GM21717 (cell line): ENCODE results near the gene AXDND1.
"Not testable (repeated sequence)": the region's sequence is repeated elsewhere in the genome, so short reads cannot be mapped to it uniquely, and the experiment has no call there.

Experiments
- ATAC-seq: cut with Tn5 transposase; IDR thresholded peaks from one replicate; pipeline ENCODE4 v1.9.1; 2021; ENCODE audit warnings: mild to moderate bottlenecking, moderate library complexity; ENCODE audit not compliant: unreplicated experiment

Gene AXDND1

DNA sequence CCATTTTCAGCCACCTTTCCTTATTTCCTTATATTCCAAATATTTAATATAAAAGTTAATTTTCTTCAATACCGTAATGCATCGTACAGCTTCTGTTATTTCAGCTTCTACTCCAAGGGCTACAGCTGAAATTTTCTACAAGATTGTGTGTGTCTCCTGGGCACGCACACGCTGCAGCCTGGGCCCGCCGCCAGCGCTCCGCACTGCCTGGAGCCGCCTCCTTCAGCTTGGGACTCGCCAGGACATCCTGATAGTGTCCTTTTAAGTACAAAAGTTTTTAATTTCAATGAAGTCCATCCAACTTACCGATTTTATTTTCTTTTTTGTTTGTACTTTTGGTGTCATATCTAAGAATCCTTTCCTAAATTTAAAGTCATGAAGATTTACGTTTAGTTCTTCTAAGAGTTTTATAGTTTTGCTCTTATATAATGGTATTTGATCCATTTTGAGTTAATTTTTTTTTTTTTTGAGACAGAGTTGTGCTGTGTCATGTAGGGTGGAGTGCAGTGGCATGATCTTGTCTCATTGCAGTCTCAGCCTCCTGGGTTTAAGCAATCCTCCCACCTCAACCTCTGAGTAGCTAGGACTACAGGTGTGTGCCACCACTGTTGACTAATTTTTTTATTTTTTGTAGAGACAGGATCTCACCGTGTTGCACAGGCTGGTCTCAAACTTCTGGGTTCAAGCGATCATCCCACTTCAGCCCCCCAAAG, 82.8 kb downstream of the AXDND1 start:
- no peak for ATAC-seq

DNA sequence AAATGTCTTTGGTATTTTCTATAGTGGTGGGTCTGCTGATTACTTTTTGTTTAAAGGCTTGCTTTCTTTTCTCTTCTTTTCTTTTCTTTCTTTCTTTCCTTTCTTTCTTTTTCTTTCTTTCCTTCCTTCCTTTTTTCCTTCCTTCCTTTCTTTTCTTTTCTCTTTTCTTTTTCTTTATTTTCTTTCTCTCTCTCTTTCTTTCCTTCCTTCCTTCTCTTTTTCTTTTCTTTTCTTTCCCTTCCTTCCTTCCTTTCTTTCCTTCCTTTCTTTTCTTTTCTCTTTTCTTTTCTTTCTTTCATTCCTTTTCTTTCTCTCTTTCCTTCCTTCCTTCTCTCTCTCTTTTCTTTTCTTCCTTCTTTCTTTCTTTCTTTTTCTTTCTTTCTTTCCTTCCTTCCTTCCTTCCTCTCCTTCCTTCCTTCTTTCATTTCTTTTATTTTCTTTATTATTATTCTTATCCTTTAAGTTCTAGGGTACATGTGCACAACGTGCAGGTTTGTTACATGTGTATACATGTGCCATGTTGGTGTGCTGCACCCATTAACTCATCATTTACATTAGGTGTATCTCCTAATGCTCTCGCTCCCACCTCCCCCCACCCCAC, 93.9 kb downstream of the AXDND1 start:
- ATAC-seq = not testable (repeated sequence)

DNA sequence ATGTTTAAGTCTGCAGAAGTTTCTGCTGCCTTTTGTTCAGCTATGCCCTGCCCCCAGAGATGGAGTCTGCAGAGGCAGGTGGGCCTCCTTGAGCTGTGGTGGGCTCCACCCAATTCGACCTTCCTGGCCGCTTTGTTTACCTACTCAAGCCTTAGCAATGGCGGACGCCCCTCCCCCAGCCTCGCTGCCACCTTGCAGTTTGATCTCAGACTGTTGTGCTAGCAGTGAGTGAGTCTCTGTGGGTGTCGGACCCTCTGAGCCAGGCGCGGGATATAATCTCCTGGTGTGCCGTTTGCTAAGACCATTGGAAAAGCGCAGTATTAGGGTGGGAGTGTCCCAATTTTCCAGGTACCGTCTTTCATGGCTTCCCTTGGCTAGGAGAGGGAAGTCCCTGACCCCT, 99.9 kb downstream of the AXDND1 start:
- ATAC-seq = not testable (repeated sequence)

DNA sequence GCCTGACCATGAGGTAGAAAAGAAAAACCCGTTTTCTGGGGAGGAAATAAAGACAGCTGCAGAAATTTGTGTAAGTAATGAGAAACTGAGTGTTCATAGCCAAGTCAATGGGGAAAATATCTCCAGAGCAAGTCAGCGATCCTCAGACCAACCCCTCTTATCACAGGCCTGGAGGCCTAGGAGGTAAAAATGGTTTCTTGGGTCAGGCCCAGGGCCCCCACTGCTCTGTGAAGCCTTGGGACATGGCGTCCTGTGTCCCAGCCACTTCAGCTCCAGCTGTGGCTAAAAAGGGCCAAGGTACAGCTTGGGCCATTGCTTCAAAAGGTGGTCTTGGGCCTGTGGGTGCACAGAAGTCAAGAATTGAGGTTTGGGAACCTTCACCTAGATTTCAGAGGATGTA, 108.9 kb downstream of the AXDND1 start:
- ATAC-seq = no peak

DNA sequence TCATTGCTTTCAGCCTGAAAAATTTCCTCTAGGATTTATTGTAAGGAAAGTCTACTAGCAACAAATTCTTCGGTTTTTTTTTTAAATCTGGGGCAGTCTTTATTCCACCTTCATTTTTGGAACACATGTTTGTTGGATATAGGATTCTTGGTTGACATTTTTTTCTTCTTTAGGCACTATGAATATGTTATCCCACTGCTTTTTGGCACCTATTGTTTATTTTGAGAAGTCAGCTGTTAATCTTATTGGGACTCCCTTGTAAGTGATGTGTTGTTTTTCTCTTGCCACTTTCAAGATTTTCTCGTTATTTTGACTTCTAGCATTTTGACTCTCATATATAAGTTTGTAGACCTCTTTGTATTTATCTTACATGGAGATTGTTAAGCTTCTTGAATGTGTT, 110.7 kb downstream of the AXDND1 start:
- ATAC-seq = no peak

DNA sequence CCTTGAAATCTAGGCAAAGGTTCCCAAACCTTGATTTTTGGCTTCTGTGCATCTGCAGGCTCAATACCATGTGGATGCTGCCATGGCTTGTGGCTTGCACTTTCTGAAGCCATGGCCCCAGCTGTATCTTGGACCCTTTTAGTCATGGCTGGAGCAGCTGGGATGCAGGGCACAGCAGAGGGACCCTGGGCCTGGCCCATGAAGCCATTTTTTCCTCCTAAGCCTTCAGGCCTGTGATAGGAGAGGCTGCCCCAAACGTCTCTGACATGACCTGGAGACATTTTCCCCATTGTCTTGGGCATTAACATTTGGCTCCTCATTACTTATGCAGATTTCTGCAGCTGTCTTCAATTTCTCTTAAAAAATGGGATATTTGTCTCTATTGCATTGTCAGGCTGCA, 112.6 kb downstream of the AXDND1 start:
- no peak for ATAC-seq

DNA sequence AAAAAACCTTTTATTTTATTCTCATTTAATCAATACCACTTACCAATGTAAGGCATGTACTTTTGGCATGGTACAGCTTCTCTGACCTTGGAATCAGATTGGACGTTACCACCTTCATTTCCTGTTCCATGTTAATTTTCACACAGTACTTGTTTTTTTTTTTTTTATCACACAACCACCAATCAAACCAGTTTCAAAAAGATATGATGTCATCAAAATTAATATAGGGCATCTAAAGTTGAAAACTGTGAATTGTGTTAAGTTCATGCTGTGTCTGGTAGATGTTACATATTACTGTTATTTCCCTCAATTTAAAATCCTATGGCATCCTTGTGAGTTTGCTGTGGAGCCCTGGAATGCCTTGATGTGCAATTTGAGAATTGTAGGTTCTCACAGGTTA, 124.8 kb downstream of the AXDND1 start:
- no peak for ATAC-seq

DNA sequence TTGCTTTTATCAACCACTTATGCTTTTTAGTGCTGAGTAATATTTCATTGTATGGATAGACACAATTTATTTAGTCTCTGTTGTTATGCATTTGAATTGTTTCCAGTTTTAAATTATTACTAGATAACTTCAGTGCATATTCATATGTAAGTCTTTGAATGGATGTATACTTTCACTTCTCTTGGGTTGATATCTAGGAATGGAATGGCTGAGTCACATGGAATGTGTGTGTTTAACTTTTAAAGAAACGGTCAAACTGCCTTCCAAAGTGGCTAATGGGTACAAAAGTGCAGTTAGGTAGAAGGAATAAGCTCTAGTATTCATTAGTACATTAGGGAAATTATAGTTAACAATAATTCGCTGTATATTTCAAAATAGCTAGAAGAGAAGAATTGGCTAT, 127.6 kb downstream of the AXDND1 start:
- no peak for ATAC-seq

DNA sequence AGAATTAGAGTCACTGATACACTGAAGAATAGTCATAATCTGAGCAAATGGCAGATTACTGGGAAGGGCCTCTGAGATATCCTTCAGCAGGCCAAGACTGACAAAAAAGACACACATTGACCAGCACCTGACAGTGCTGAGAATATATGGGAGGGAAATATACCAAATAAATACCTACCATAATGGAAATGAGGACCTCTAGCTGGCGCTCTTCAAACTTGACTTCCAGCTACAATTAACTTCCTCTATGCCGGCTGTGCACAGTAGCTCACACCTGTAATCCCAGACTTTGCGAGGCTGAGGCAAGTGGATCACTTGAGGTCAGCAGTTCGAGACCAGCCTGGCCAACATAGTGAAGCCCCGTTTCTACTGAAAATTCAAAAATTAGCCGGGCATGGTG, 140.4 kb downstream of the AXDND1 start:
- ATAC-seq = no peak

DNA sequence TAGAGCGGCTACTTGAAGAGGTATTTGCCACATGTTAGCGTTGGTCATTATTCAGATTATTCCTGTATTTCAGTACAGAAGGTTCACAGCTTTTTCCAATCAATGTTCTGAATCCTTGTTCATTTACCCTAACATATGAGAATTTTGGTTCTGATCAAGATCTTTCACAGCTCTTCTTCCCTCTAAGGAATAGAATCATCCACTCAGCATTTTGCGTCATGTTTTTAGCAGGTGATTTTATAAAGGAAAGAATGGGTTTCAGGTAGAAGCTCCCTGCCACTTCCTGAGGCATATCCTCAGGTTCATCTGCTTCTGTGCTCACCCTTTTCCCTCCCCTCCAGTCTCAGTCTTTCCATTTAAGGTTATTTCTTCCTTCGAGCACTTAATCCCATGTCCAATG, 143.6 kb downstream of the AXDND1 start:
- no peak for ATAC-seq

DNA sequence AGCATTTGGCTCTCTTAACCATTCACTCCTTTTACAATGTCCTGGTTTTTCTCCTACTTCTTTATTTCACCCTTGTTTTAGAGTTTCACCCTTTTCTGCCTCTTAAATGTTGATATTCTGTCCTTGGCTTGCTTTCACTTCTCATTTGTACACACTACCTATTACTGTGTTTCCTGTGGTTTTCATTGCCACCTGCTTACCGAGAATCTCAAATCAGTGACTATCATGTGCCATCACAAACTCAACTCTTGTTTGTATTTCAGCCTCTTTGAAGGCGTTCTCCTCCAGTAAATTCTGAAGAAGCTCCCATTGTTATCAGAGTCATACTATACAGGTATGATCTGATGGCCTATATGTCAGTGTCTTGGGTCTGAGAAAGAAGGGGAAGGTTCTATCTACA, 144.3 kb downstream of the AXDND1 start:
- peak; percentile 91 for ATAC-seq

DNA sequence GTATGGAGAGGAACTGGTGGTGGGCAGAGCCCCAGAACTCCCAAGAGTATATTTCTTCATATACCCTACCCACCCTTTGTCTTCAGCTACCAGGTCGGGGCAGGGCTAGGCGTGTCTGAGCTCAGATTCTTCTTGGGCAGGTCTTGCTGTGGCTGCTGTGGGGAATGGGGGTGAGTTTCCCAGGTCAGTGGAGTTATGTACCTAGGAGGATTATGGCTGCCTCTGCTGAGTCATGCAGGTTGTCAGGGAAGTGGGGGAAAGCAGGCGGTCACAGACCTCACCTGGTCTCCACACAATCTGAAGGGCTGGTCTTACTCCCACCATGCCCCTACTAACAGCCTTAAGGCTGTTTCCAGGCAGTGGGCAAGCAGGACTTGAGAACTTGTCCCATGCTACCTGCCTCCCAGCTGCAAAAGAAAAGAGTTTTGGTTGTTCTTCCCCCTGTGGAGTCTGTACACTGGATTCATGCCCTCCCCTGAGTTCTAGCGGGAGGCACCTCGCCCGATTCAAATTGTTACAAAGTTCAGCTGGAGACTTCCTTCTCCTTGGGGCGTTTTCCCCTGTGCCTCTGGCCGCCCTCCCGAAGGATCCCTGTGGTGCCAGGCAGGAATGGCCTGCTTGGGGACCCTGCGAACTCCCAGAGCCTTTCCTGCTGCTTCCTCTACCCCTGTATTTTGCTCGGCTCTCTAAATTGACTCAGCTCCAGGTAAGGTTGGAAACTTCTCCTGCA, 151.4 kb downstream of the AXDND1 start:
- no peak for ATAC-seq

DNA sequence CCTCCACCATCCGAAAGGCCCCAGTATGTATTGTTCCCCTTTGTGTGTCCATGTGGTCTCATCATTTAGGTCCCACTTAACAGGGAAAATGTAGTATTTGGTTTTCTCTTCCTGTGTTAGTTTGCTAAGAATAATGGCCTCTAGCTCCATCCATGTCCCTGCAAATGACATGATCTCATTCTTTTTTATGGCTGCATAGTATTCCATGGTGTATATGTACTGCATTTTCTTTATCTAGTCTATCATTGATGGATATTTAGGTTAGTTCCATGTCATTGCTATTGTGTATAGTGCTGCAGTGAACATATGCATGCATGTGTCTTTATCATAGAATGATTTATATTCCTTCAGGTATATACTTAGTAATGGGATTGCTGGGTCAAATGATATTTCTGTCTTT, 152.8 kb downstream of the AXDND1 start:
- ATAC-seq = not testable (repeated sequence)

DNA sequence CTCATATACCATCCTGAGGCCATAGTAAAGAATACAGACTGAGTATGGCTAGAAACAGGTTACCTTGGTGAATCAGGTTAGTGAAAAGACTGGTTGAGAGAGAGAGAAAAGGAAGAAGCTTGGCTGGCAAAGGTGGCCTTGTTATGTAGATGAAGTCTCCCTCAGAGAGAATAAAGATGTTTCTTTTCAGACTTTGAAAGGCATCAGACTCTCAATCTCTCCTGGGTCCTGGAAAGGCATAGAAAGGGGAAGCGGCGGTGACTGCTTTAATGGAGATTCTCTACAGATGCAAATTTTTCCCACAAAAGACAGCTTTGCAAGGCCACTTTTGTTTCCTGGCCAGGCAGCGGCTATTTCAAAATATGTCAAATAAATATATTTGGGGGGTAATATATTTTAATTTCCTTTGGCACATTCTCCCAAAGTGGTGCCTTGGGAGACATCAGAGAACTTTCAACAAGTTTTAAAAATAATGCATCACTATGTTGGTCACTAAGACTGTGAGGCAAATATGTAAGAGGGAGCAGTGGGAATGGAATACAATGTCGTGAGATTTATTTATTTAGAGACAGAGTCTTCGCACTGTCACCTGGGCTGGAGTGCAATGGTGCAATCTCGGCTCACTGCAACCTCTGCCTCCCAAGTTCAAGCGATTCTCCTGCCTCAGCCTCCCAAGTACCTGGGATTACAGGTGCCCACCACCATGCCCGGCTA, 163.9 kb downstream of the AXDND1 start:
- no peak for ATAC-seq

DNA sequence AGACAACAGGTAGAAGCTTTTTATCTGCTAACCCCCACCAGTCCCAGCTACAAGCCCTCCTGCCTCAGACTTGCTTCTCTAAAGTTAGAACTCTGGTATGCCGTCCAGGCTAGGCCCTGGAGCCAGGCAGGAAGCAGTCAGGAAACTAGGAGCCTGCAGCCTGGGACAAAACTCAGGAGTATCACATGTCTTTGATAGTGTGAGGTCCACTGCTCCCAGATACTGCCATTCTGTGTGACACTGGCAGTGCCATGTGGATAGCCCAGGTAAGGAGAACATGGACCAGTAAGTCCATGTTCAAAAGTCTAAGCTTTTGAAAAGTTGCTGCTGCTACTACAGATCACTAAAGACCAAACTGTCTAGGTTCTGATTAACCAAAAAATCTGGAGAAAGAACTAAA, 164.6 kb downstream of the AXDND1 start:
- no peak for ATAC-seq

DNA sequence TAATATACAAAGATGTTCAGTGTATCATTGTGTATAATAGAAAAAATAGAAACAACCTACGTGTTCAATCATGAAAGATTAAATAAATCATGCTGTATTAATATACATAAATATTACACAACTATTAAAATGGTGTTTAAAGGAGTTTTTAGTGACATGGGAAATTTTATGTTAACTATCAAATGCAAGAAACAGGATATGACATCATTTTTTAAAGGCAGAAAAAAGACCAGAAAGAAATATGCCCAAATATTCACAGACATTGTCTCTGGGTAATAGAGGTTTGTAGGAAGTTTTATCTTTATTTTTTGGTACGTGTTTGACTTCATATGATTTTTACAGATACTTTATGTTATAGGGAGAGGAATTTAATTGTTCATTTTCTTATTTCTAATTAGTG, 176.0 kb downstream of the AXDND1 start:
- ATAC-seq = no peak

DNA sequence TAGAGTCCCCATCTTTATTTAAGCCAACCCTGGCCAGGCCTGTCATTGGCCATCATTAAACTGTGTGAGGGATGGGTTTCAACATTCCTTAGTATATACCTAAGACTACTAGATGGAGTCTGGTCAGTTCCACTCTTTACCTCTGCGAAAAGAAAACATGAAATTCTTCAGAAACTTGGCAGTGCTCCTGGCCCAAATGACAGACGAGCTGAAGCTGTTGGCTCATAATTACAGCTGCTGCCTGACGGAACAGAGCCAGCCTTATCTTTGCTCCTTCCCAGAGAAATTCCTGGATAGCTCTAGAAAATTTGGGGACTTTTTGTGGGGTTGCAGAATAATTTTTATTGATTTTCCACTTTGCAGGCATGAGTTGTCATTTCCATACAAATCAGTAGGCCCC, 179.6 kb downstream of the AXDND1 start:
- no peak for ATAC-seq

DNA sequence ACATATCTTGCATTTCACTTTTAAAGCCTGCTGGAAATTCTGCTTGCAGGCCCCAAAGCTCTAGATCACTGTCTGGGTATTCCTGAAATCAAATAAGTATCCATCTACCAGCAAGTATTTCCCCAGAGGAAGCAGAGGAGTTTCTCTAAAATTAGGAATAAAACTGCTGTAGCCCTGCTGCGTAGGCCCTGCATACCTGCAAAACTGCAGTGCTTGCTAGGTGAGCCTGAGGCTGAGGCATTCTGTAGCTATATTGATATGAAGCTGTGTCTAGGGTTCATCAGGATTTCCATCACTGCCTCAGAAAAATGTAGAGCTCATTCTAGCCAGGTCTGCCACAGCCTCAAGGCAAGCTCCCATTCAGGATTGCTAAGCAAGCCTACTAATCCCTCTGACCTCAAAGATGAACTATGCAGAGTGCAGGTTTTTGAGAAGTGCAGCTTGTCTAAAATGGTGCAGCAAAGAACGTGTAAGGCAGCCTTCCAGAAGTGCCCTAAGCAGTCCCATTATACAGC, 181.3 kb downstream of the AXDND1 start:
- ATAC-seq = no peak

DNA sequence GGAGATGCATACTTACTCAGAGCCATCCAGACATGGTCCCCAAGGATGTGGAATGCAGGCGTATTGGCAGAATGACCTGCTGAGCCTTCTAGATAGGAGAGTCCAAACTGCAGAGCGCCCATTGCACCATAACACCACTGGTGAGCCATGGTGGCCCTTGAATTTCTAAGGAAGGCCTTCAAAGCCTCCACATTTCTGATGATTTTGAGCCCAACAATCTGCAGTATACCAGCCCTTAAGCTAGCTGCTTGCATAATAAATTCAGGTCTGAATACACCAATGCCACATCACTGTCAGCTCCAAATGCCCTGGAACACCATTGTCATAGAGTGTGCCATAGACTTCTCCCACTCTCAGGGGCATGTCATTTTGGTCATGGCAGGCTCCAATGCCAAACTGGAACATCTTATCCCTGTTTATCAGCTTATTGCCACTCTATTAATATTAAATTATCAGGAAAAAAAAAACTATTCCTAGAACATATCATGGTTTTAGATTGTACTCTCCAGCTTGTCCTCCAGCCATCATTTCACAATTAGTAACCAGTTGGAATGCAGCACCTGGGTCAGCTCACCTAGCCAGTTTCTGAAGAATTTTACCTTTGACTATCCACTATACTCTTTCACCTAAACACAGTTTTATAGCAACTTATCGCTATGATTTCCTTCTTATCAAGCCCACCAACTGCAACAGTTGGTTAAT, 183.0 kb downstream of the AXDND1 start:
- ATAC-seq = no peak

DNA sequence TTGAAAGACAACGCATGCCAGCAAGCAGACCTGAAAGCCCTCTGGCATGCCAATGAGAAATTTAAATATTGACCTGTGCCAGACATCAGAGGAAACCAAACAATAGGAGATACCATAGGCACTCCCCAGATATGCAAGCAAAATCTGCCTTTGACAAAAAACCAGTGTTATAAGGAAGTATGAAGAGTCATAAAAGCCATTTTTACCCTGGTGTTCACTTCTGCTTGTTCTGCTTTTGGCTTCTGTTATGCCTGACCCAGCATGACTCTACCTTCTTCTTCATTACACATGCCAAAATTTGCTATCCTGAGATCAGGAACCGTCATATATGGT, 183.6 kb downstream of the AXDND1 start:
- no peak for ATAC-seq
